Bronchial epithelial cell (primary cell): Measurements from ENCODE around the gene AVPI1. TPM values are rescaled to one million over a fixed set of nuclear protein-coding genes. Genes with fewer than 3 reads are reported as not detected.
"Not testable (repeated sequence)": the region's sequence is repeated elsewhere in the genome, so short reads cannot be mapped to it uniquely, and the experiment has no call there.

Experiments
- DNase-seq: peaks from one replicate; pipeline ENCODE4 v3.0.0-alpha.2; 2010; ENCODE audit warnings: low read depth
- FAIRE-seq: peaks from 2 replicates; lab custom pipeline; 2011; peaks lifted over from hg19 to GRCh38; lab: Jason Lieb, UNC
- H3K27me3 ChIP-seq: 2 replicates; pipeline ENCODE4 v1.5.1; 2011; ENCODE audit warnings: low read length; ENCODE audit not compliant: control insufficient read depth, insufficient read depth
- H3K36me3 ChIP-seq: 2 replicates; pipeline ENCODE4 v1.5.1; 2011; ENCODE audit warnings: low read length; ENCODE audit not compliant: control insufficient read depth, insufficient read depth
- H3K4me3 ChIP-seq: 2 replicates; pipeline ENCODE4 v1.5.1; 2011; ENCODE audit warnings: mild to moderate bottlenecking, low read depth, low read length, control low read depth
- total RNA-seq: library from RNA; depleted of rRNA; stranded (reverse); fragments of >200 nt; gene quantifications from 2 replicates; pipeline ENCODE4 v1.2.1, GENCODE V29; 2014
- TF ChIP-seq, protein P1 (sequence below): IDR thresholded peaks from 2 replicates; pipeline ENCODE4 v1.5.1; 2011; ENCODE audit warnings: mild to moderate bottlenecking, moderate library complexity, low read length, control low read depth, inconsistent platforms; ENCODE audit not compliant: insufficient read depth, severe bottlenecking

Gene AVPI1
- total RNA-seq, 1 donor from 2014 or later = 89.2 TPM

DNA sequence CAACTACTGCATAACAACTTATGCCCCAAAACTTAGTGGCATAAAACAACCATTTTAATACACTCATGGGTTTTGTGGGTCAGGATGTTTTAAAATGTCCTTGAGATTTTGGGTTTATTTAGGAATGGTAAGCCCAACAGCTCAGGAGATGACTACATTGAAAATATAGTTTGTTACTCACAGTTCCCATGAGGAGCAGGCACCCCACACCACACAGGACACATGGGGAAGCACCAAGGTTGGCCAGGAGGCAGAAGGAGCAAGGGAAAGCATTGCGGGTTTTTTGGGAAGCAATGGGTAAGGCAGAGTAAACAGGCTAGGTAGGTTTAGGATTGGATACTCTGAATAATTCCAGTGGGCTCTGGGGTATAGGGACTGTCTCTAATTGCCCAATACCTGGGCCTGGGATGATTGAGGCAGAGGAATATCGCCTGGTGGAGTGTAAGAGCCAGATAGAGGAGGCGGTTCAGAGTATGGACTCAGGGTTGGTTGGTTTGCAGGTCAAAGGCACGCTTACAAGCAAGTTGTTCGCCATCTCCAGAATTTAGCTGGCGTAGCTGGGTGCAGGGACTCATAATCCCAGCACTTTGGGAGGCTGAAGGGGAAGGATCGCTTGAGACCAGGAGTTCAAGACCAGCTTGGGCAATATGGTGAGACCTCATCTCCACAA lies 16.5 kb upstream of the AVPI1 start:
- Histone ChIP-seq H3K4me3 (no peak overlapping the region), H3K27me3 (no peaks in the 10 kb centered on the region), H3K36me3 (no peaks in the 10 kb centered on the region)
- FAIRE-seq (no peak), DNase-seq (no peak)
- TF ChIP-seq, protein P1, sequence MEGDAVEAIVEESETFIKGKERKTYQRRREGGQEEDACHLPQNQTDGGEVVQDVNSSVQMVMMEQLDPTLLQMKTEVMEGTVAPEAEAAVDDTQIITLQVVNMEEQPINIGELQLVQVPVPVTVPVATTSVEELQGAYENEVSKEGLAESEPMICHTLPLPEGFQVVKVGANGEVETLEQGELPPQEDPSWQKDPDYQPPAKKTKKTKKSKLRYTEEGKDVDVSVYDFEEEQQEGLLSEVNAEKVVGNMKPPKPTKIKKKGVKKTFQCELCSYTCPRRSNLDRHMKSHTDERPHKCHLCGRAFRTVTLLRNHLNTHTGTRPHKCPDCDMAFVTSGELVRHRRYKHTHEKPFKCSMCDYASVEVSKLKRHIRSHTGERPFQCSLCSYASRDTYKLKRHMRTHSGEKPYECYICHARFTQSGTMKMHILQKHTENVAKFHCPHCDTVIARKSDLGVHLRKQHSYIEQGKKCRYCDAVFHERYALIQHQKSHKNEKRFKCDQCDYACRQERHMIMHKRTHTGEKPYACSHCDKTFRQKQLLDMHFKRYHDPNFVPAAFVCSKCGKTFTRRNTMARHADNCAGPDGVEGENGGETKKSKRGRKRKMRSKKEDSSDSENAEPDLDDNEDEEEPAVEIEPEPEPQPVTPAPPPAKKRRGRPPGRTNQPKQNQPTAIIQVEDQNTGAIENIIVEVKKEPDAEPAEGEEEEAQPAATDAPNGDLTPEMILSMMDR = no peak

DNA sequence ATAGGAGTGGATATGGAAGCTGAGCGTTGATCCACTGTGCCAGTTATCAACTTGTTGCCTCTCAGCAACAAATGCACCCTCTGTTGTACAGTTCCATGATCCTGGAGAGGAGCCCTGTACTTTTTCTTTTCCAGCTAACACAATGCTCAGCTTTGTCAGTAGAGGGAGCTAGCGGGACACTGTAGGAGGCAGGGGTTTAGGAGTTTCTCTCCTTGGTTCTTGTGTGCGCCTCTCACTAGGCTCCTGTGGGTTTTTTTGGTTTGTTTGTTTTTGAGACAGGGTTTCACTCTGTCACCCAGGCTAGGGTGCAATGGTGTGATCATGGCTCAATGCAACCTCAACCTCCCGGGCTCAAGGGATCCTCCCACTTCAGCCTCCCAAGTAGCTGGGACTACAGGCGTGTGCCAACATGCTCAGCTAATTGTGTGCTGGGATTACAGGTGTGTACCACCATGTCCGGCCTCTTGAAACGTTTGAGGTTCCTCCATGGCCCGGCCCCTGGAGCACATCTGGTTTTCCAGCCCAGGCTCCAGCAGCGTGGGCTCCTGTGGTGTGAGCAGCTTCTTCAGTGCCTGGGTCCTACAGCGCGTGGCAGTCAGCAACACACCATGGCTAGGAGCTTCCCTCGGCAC lies 14.5 kb upstream of the AVPI1 start:
- TF ChIP-seq, protein P1 = peak; percentile 86
- H3K27me3 ChIP-seq = no peaks in the 10 kb centered on the region
- no peak for FAIRE-seq
- no peak overlapping the region for H3K4me3 ChIP-seq
- DNase-seq = peak; percentile 72
- no peaks in the 10 kb centered on the region for H3K36me3 ChIP-seq

DNA sequence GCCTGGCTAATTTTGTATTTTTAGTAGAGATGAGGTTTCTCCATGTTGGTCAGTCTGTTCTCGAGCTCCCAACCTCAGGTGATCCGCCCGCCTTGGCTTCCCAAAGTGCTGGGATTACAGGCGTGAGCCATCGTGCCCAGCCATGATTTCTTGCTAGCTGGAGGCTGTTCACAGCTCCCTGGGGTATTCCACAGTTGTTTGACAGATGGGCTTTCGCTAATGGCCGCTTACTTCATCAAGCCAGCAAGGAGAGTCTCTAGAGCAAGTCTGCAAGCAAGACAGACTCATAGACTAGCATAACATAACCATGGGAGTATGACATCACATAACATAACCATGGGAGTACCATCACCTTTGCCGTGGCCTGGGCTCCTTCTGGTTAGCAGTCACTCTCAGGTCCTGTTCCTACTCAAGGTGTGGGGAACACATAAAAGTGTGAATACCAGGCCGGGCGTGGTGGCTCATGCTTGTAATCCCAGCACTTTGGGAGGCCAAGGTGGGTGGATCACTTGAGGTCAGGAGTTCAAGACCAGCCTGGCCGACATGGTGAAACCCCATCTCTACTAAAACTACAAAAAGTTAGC lies 11.1 kb upstream of the AVPI1 start:
- not testable (repeated sequence) for H3K27me3 ChIP-seq, H3K4me3 ChIP-seq, FAIRE-seq, H3K36me3 ChIP-seq, DNase-seq

DNA sequence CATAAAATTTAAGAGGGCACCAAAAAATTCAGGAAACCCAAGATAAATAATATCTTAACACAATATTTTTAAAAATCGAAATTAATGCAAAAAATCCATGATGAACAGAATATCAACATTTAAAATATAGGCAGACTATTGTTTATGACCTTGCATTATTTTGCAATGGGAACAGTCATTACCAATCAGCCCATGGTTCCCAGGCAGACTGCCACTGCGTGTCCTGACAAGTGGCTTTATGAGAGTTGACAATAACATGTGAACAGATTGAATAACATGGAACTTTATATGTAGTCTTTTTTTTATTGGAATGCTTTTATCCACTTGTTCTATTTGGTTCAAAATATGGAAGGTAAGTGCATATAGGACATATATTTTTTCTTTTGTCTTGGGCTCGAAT lies 3.1 kb upstream of the AVPI1 start:
- Histone ChIP-seq H3K4me3 (no peak overlapping the region), H3K27me3 (no peaks in the 10 kb centered on the region), H3K36me3 (no peaks in the 10 kb centered on the region)
- peak; percentile 94 for DNase-seq
- FAIRE-seq = no peak
- TF ChIP-seq, protein P1 = no peak

DNA sequence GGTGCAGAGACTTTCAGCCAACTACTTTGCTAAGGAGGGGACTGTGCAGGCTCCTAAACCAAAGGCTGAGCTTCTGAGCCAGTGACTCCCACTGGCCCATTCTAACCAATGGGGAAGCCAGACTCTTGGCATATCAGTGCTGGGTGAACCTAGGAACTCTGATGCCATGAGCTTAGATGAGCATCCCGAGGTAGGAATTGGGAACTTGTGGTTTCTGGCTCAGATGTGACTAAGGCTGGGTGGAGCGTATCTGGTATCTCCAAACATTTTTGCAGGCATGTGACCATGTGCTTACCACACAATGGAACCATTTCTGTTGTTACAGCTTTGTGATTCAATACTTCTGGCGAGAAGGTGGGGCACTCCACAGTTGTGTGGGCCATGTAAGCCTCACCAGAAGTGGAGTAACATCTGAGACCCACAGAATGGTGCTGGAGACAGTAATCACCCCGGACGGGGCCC lies 2.5 kb upstream of the AVPI1 start:
- H3K4me3 ChIP-seq = no peak overlapping the region
- TF ChIP-seq, protein P1 = no peak
- no peaks in the 10 kb centered on the region for H3K36me3 ChIP-seq
- FAIRE-seq (peak; percentile 98), DNase-seq (peak; percentile 100)
- H3K27me3 ChIP-seq = no peaks in the 10 kb centered on the region
